ENCODE data around the gene GOLM1. TPM values are rescaled to one million over a fixed set of nuclear protein-coding genes. Genes with fewer than 3 reads are reported as not detected.

GOLM1 gene
- total RNA-seq, 1 donor from 2014 or later, result 4.2 TPM

- ATAC-seq (no peak), DNase-seq (ENCODE audit: missing footprints) (no peak)
- intact Hi-C loops (cut with DNase I), result no loop called here
Observed at GRCh38 chr9:86093788-86094555, 5.4 kb downstream of the GOLM1 start.

GRCh38 chr9:86091477-86091876 is 7.9 kb downstream of the GOLM1 start:
- ATAC-seq (no peak), DNase-seq (ENCODE audit: missing footprints) (no peak)
- intact Hi-C loops (cut with DNase I), result no loop called here

GRCh38 chr9:86082870-86083269 is 16.5 kb downstream of the GOLM1 start:
- intact Hi-C loops (cut with DNase I), result no loop called here
- ATAC-seq (no peak), DNase-seq (ENCODE audit: missing footprints) (no peak)

- intact Hi-C loops (cut with DNase I), result no loop called here
- no peak for ATAC-seq
- no peak for DNase-seq (ENCODE audit: missing footprints)
Observed at GRCh38 chr9:86079865-86080469, 19.4 kb downstream of the GOLM1 start.

DNA sequence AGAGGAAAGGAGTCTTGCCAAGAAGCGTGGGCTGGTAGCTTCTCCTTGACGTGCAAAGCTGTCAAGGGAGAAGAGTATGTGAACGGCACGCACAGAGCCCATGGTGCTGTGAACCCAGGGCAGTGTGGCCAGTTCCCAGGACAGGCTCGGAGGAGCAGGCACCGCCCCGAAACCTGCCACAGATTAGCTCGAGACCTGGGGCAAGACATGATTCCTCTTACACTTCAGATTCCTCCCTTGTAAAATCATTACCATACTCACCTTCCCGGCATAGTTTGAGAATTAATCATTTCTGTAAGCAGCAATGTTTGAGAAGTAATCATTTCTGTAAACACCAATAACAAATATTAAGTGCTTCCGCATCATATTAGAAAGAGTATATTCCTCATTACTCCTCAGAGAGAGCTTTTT is 19.9 kb downstream of the GOLM1 start:
- intact Hi-C loops (cut with DNase I), result no loop called here
- ATAC-seq, result no peak
- no peak for DNase-seq (ENCODE audit: missing footprints)

- intact Hi-C loops (cut with DNase I), result no loop called here
- no peak for ATAC-seq
- DNase-seq (ENCODE audit: missing footprints), result no peak
Observed at GRCh38 chr9:86078731-86079130, 20.6 kb downstream of the GOLM1 start.

DNA sequence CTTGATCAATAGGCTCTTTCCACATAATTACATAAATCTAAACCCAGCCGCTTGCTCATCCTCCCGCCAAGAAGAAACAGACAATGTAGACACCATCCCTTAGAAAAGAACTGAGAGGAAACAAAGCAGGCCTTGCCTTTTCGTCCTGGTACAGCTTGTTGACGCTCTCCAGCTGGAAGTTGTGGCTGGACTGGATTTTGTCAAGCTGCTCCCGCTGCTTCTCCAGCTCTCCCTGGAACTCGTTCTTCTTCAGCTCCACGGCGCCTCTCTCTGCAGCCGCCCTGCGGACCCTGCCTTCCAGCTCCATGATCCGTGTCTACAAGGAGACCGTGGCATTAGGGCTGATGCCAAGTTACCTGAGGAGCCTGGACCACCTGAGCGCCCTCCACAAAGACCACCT is 22.1 kb downstream of the GOLM1 start:
- ATAC-seq (no peak), DNase-seq (ENCODE audit: missing footprints) (no peak)
- intact Hi-C loops (cut with DNase I), result no loop called here

- DNase-seq (ENCODE audit: missing footprints) (no peak), ATAC-seq (no peak)
- intact Hi-C loops (cut with DNase I), result no loop called here
Observed at GRCh38 chr9:86075132-86076109, 23.9 kb downstream of the GOLM1 start.

- ATAC-seq, result no peak
- intact Hi-C loops (cut with DNase I), result no loop called here
Observed at GRCh38 chr9:86073839-86074238, 25.5 kb downstream of the GOLM1 start.

DNA sequence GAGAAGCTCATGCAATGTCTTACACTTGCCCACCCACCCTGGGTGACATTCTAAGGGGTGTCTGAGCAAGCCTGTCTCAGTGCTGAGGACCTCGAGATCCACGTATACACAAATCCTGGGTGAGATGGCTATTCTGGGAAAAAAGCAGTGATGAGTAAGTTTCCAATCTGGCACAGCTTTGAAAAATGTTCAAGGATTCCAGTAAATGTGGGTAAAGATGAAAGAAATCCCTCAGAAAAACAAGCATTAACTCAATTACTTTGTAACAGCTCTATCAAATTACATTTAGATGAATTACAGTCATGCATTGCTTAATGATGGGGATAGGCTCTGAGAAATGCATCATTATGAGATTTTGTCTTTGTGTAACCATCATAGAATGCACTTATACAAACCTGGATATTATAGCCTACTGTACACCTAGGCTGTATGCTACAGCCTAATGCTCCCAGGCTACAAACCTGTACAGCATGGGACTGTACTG is 26.9 kb downstream of the GOLM1 start:
- no peak for ATAC-seq
- intact Hi-C loops (cut with DNase I), result no loop called here
- no peak for DNase-seq (ENCODE audit: missing footprints)

More at GRCh38 chr9:86073839-86074238, 25.5 kb downstream of the GOLM1 start:
- no peak for DNase-seq (ENCODE audit: missing footprints)

DNA sequence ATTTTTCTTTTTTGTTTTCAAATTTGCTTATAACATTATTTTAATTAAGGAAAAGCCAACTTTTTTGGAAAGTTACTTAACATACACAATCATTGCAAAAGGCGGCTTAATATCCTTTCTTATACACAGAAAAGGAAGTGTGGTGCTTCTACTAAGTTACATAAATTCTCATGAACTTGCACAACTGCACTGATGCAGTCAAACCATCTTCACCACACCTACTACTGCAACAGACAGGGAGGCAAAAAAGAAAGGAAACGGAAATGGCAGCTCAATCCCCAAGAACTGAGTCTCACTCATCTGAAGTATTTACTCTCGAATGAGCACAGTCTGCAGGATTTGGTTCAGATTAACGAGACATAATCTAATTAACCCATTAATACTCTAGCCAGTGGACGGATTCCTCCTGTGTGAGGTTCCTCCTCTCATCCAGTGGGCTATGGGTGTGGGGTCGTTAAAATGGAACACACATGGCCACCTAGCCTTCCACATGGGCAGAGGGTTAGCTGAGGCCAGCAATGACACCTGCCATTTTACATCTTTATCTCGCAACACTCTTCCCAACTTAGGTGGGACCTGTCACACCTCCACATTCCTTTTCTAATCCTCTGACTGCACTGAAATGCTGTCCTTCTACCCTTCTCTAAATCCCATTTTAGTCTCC is 30.0 kb downstream of the GOLM1 start:
- DNase-seq (ENCODE audit: missing footprints) (no peak), ATAC-seq (no peak)
- intact Hi-C loops (cut with DNase I), result no loop called here

- intact Hi-C loops (cut with DNase I), result no loop called here
- no peak for DNase-seq (ENCODE audit: missing footprints)
- no peak for ATAC-seq
Observed at GRCh38 chr9:86064220-86064619, 35.1 kb downstream of the GOLM1 start.

- ATAC-seq (no peak), DNase-seq (ENCODE audit: missing footprints) (no peak)
- intact Hi-C loops (cut with DNase I), result no loop called here
Observed at GRCh38 chr9:86062845-86063693, 36.3 kb downstream of the GOLM1 start.

DNA sequence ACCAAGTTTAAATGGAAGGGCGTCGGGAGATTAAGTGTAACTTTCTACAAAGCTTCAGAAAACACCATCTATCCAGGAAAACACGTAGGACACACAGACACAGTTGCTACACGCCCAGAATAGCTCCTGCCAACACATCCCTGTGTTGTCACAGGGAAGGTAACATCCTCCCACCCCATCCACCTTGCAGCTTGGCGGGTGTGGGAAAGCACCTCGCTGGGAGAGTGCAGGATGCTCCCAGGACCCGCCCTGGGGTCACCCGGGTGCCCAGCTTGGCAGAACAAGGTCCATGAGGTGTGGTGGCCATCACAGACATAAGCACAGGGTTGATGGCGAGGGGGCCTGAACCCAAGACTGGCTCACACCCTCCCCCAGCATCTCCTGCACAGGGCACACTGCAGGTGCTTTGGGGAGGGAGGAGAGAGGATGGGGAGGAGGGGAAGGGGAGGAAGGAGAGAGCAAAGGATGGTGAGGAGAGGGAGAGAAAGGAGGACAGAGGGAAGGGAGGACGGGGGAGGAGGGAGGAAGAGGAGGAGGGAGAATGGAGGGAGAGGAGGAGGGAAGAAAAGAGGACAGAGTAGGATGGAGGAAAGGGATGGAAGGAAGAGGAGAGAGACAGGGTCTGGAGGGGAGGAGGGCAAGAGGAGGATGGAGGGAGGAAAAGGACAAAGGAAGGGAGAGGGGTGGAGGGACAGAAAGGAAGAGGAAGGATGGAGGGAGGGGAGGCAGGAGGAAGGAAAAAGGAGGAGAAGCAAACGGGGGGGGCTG is 37.2 kb downstream of the GOLM1 start:
- intact Hi-C loops (cut with DNase I), result no loop called here
- DNase-seq (ENCODE audit: missing footprints) (no peak), ATAC-seq (no peak)

GRCh38 chr9:86057491-86057890 is 41.9 kb downstream of the GOLM1 start:
- intact Hi-C loops (cut with DNase I), result no loop called here
- DNase-seq (ENCODE audit: missing footprints), result no peak
- ATAC-seq, result no peak

GRCh38 chr9:86054695-86055094 is 44.7 kb downstream of the GOLM1 start:
- no peak for ATAC-seq
- intact Hi-C loops (cut with DNase I), result no loop called here
- no peak for DNase-seq (ENCODE audit: missing footprints)
